Measurements from ENCODE around the gene LTB4R2. TPM values are rescaled to one million over a fixed set of nuclear protein-coding genes. Genes with fewer than 3 reads are reported as not detected.
A peak's percentile ranks its signal among the peaks of the same experiment; 100 is the strongest.

Gene LTB4R2
- total and polyA plus RNA-seq, 2 donors (not counting 1 experiment from before 2014, with no cell fraction given): 0.23 to 1.8 TPM

DNA sequence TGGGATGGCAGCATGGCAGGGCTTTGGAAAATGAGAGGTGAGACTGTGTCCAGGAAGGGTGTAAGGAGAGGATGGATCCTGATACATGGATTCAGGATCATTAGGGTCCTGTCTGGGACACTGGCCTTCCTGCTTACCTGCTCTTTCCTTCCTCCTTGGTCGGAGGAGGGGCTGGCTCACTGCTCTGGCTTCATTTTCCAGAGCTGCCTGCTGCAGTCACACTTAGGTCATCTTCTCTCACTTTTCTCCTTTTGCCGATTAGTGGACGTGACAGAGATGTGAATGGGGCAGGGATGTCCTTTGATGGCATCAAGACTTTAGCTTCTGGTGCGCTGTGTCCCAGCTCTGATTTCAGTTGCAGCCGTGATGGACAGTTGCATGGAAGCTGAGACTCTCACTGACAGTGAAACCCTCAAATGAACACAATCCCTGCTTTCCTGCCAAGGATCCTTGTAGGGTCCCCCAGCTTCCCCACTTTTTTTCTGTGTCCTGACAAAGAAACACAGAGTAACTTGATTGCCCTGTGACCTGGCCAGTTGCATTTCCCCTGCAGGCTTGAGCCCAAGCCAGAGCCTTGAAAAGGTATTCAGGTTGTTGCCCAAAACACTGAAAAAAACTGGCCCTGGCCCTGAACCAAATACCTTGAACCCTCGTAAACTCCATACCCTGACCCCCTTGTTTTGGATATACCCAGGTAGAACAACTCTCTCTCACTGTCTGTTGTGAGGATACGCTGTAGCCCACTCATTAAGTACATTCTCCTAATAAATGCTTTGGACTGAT is 1.4 kb upstream of the LTB4R2 start:
- Histone ChIP-seq H3K27ac (ENCODE audit: insufficient read depth, low read length) (no peak overlapping the region), H3K79me2 (ENCODE audit: control insufficient read depth, insufficient read depth, low read length) (no peaks in the 10 kb centered on the region), H3K9me3 (ENCODE audit: control insufficient read depth, insufficient read depth, low read depth, low read length) (no peaks in the 10 kb centered on the region), H3K4me3 (replicated peaks in 1 of 4; ENCODE audit: control extremely low read depth in 1 of 4, insufficient read depth in 1 of 4, low read depth in 3 of 4, low read length in 4 of 4) (no peak overlapping the region), H3K4me2 (ENCODE audit: extremely low read depth, insufficient read depth, low read length) (no peak overlapping the region), H3K4me1 (ENCODE audit: control insufficient read depth, extremely low read depth, insufficient read depth, low read length) (peaks cover 12% of the 10 kb centered on the region), H3K27me3 (ENCODE audit: control insufficient read depth, insufficient read depth, low read length) (no peaks in the 10 kb centered on the region), H3K9ac (ENCODE audit: insufficient read depth, low read length) (no peak overlapping the region), H2AFZ (ENCODE audit: low read length) (no peak overlapping the region), H3K36me3 (ENCODE audit: control insufficient read depth, insufficient read depth, low read length) (peaks cover 11% of the 10 kb centered on the region), H4K20me1 (ENCODE audit: control insufficient read depth, extremely low read depth, insufficient read depth, low read length) (no peaks in the 10 kb centered on the region)
- no peak for DNase-seq (ENCODE audit: low read depth in 2 of 2)
- TF ChIP-seq CTCF (conservative IDR thresholded peaks at IDR 0.05 in 1 of 2, IDR thresholded peaks at IDR 0.05 in 1 of 2; ENCODE audit: low read depth in 1 of 2, low read length in 2 of 2) (no peak), EZH2 (IDR thresholded peaks at IDR 0.05; ENCODE audit: low read length, missing control alignments) (no peak)

- Histone ChIP-seq H3K79me2 (ENCODE audit: control insufficient read depth, insufficient read depth, low read length) (no peaks in the 10 kb centered on the region), H2AFZ (ENCODE audit: low read length) (no peak overlapping the region), H3K27ac (ENCODE audit: insufficient read depth, low read length) (peak overlapping the region; percentile 10), H3K4me1 (ENCODE audit: control insufficient read depth, extremely low read depth, insufficient read depth, low read length) (peaks cover 12% of the 10 kb centered on the region), H3K4me3 (replicated peaks in 1 of 4; ENCODE audit: control extremely low read depth in 1 of 4, insufficient read depth in 1 of 4, low read depth in 3 of 4, low read length in 4 of 4) (peak overlapping the region in 1 of 4 experiments; percentile 42), H3K4me2 (ENCODE audit: extremely low read depth, insufficient read depth, low read length) (no peak overlapping the region), H3K27me3 (ENCODE audit: control insufficient read depth, insufficient read depth, low read length) (no peaks in the 10 kb centered on the region), H3K36me3 (ENCODE audit: control insufficient read depth, insufficient read depth, low read length) (peaks cover 3% of the 10 kb centered on the region), H3K9me3 (ENCODE audit: control insufficient read depth, insufficient read depth, low read depth, low read length) (no peaks in the 10 kb centered on the region), H3K9ac (ENCODE audit: insufficient read depth, low read length) (no peak overlapping the region), H4K20me1 (ENCODE audit: control insufficient read depth, extremely low read depth, insufficient read depth, low read length) (no peaks in the 10 kb centered on the region)
- DNase-seq (ENCODE audit: low read depth in 2 of 2): no peak
- TF ChIP-seq CTCF (conservative IDR thresholded peaks at IDR 0.05 in 1 of 2, IDR thresholded peaks at IDR 0.05 in 1 of 2; ENCODE audit: low read depth in 1 of 2, low read length in 2 of 2): no peak
- TF ChIP-seq EZH2 (IDR thresholded peaks at IDR 0.05; ENCODE audit: low read length, missing control alignments): no peak
These were observed 315 bp downstream of the LTB4R2 start for GRCh38 chr14:24310265-24310645.

- Histone ChIP-seq H3K9ac (ENCODE audit: insufficient read depth, low read length) (no peak within 1 kb of the TSS), H3K36me3 (ENCODE audit: control insufficient read depth, insufficient read depth, low read length) (peaks cover 2% of the 10 kb centered on the region)
These were observed 985 bp downstream of the LTB4R2 start, which contains the start of gene LTB4R for GRCh38 chr14:24310646-24311604. Gene LTB4R, plus strand, starts transcription at chr14:24311502. Its CDS starts 4,150 bp downstream, at chr14:24315652.

More at GRCh38 chr14:24310646-24311604, 985 bp downstream of the LTB4R2 start, which contains the start of gene LTB4R:
- TF ChIP-seq CTCF (conservative IDR thresholded peaks at IDR 0.05 in 1 of 2, IDR thresholded peaks at IDR 0.05 in 1 of 2; ENCODE audit: low read depth in 1 of 2, low read length in 2 of 2): peak in 1 of 2 donors; percentile 9
- no peak for TF ChIP-seq EZH2 (IDR thresholded peaks at IDR 0.05; ENCODE audit: low read length, missing control alignments)
- Histone ChIP-seq H3K27me3 (ENCODE audit: control insufficient read depth, insufficient read depth, low read length) (no peaks in the 10 kb centered on the region), H3K4me2 (ENCODE audit: extremely low read depth, insufficient read depth, low read length) (peak within 1 kb of the TSS; percentile 51), H3K4me3 (replicated peaks in 1 of 4; ENCODE audit: control extremely low read depth in 1 of 4, insufficient read depth in 1 of 4, low read depth in 3 of 4, low read length in 4 of 4) (peak within 1 kb of the TSS in 1 of 4 experiments; percentile 42), H3K79me2 (ENCODE audit: control insufficient read depth, insufficient read depth, low read length) (no peaks in the 10 kb centered on the region), H4K20me1 (ENCODE audit: control insufficient read depth, extremely low read depth, insufficient read depth, low read length) (no peaks in the 10 kb centered on the region), H3K27ac (ENCODE audit: insufficient read depth, low read length) (peak within 1 kb of the TSS; percentile 10), H3K4me1 (ENCODE audit: control insufficient read depth, extremely low read depth, insufficient read depth, low read length) (peaks cover 12% of the 10 kb centered on the region), H2AFZ (ENCODE audit: low read length) (no peak within 1 kb of the TSS), H3K9me3 (ENCODE audit: control insufficient read depth, insufficient read depth, low read depth, low read length) (no peaks in the 10 kb centered on the region)
- DNase-seq (ENCODE audit: low read depth in 2 of 2): peak; percentile 77 to 82
